ENCODE measurements around the gene H2BK1.
A peak's percentile ranks its signal among the peaks of the same experiment; 100 is the strongest.

The H2BK1 gene

GRCh38 chr7:151168003-151168786 is 42.1 kb downstream of the H2BK1 start:
- peak overlapping the region; percentile 5; the same call in 1 of the 2 replicates for H3K4me3 ChIP-seq (ENCODE audit: low read length)
- DNase-seq (ENCODE audit: low read depth, low spot score), result no peak

- peak within 1 kb of the TSS; percentile 5; the same call in 1 of the 2 replicates for H3K4me3 ChIP-seq (ENCODE audit: low read length)
These were observed 42.9 kb downstream of the H2BK1 start, which contains the start of gene GBX1 for GRCh38 chr7:151167197-151167961. Gene GBX1, minus strand, starts transcription at chr7:151167694. Its CDS starts 146 bp downstream, at chr7:151167548.

GRCh38 chr7:151166629-151167196 is 43.6 kb downstream of the H2BK1 start:
- H3K4me3 ChIP-seq (ENCODE audit: low read length), result no peak overlapping the region

More at GRCh38 chr7:151167197-151167961, 42.9 kb downstream of the H2BK1 start, which contains the start of gene GBX1:
- DNase-seq (ENCODE audit: low read depth, low spot score), result no peak

DNA sequence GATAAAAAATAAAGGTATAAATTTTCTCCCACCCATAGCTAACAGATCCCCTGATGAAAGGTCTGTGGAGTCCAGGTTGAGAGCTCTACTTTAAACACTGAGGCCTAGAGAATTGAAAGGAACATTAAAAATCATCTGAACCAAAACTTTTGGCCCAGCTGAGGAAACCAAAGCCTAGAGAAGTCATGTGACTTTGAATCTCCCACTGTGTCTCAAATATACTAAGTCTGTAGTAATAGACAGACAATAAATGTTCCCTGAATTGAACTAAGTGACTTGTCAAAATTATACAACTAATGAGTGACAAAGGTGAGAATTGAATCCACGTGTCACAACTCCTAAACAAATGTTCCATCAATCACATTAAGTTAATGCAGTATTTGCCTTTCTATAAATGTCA is 48.5 kb downstream of the H2BK1 start:
- DNase-seq (ENCODE audit: low read depth, low spot score), result no peak
- H3K4me3 ChIP-seq (ENCODE audit: low read length), result no peak overlapping the region

More at GRCh38 chr7:151166629-151167196, 43.6 kb downstream of the H2BK1 start:
- no peak for DNase-seq (ENCODE audit: low read depth, low spot score)
